LNCAP (cell line): ENCODE measurements around the gene CACNG7.

Experiments used
- CTCF ChIP-seq: fragments of 450-650 bp; IDR thresholded peaks from 2 replicates; pipeline ENCODE4 v1.5.1; 2017; ENCODE audit warnings: mild to moderate bottlenecking

Gene CACNG7

GRCh38 chr19:53892981-53893325 lies 16.1 kb upstream of the CACNG7 start:
- no peak for TF ChIP-seq CTCF

GRCh38 chr19:53894707-53895106 lies 14.4 kb upstream of the CACNG7 start:
- TF ChIP-seq CTCF, result no peak

- no peak for TF ChIP-seq CTCF
Measured at GRCh38 chr19:53896682-53897081, 12.4 kb upstream of the CACNG7 start.

- TF ChIP-seq CTCF, result no peak
Measured at GRCh38 chr19:53897459-53897858, 11.6 kb upstream of the CACNG7 start.

- TF ChIP-seq CTCF, result no peak
Measured at GRCh38 chr19:53898166-53898565, 10.9 kb upstream of the CACNG7 start.

GRCh38 chr19:53898636-53899341 lies 10.3 kb upstream of the CACNG7 start:
- no peak for TF ChIP-seq CTCF

- TF ChIP-seq CTCF, result no peak
Measured at GRCh38 chr19:53900191-53900860, 8.8 kb upstream of the CACNG7 start.
